B cell (primary cell): ENCODE measurements around the gene NOVA1.

Source experiments
- EZH2 ChIP-seq: IDR thresholded peaks from 2 replicates; pipeline ENCODE4 v1.6.1; 2012; ENCODE audit warnings: borderline replicate concordance, low read depth, mild to moderate bottlenecking, moderate library complexity, low read length; ENCODE audit not compliant: insufficient read depth, poor library complexity, severe bottlenecking
- TF ChIP-seq, protein P1 (sequence below): fragments of 200-600 bp; IDR thresholded peaks from one replicate; pipeline ENCODE4 v1.8.0; 2022; ENCODE audit warnings: antibody characterized with exemption, mild to moderate bottlenecking

DNA sequence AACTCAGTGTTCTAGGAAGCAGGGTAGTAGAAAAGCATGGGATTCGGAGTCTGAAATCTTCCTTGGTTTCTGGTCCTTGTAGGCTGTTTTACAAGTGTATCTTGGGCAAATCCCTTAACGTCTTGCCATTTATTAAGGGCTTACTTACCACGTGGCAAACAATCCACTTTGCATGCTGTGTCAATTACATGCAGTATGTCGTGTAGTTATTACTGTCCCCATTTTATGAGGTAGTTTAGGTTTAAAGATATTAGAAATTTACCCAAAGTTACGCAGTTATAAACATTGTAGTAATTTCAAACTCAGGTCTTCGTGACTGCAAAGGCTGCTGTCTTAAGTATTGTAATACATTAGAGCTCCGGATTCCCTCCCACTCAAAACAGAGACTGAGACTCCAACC is 1.5 kb upstream of the NOVA1 start:
- TF ChIP-seq, protein P1, sequence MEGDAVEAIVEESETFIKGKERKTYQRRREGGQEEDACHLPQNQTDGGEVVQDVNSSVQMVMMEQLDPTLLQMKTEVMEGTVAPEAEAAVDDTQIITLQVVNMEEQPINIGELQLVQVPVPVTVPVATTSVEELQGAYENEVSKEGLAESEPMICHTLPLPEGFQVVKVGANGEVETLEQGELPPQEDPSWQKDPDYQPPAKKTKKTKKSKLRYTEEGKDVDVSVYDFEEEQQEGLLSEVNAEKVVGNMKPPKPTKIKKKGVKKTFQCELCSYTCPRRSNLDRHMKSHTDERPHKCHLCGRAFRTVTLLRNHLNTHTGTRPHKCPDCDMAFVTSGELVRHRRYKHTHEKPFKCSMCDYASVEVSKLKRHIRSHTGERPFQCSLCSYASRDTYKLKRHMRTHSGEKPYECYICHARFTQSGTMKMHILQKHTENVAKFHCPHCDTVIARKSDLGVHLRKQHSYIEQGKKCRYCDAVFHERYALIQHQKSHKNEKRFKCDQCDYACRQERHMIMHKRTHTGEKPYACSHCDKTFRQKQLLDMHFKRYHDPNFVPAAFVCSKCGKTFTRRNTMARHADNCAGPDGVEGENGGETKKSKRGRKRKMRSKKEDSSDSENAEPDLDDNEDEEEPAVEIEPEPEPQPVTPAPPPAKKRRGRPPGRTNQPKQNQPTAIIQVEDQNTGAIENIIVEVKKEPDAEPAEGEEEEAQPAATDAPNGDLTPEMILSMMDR = no peak
- no peak for TF ChIP-seq EZH2
